CD14-positive monocyte (primary cell): ENCODE data around the gene TJAP1. TPM values are rescaled to one million over a fixed set of nuclear protein-coding genes. Genes with fewer than 3 reads are reported as not detected.
"Not testable (repeated sequence)": the region's sequence is repeated elsewhere in the genome, so short reads cannot be mapped to it uniquely, and the experiment has no call there.

Experiments
- DNase-seq, 3 donors: peaks; one replicate each; pipeline ENCODE4 v3.0.0-alpha.2; 2011 to 2022
- H2AFZ ChIP-seq: 2 replicates; pipeline ENCODE4 v1.6.0; 2012; ENCODE audit warnings: mild to moderate bottlenecking, low read depth, low read length, inconsistent platforms; ENCODE audit not compliant: insufficient read depth, poor library complexity, severe bottlenecking
- H3K27ac ChIP-seq, 2 donors: 1 replicate in 1 of 2; 2 replicates in 1 of 2; pipeline ENCODE4 v1.5.1; 2012 to 2013; ENCODE audit warnings: low read length in 2 of 2, control low read depth in 1 of 2, inconsistent platforms in 1 of 2, low read depth in 1 of 2, mild to moderate bottlenecking in 1 of 2
- H3K27me3 ChIP-seq, 2 donors: one replicate each; pipeline versions ENCODE4 v1.6.0 to v1.6.1; 2011 to 2013; ENCODE audit warnings: low read length in 2 of 2; ENCODE audit not compliant: control insufficient read depth in 2 of 2, insufficient read depth in 2 of 2
- H3K36me3 ChIP-seq, 2 donors: replicated peaks in 1 of 2; 1 replicate in 1 of 2; 2 replicates in 1 of 2; pipeline versions ENCODE4 v1.5.1 to v1.6.1; 2012 to 2013; ENCODE audit warnings: low read length in 2 of 2, control low read depth in 1 of 2, inconsistent platforms in 1 of 2, mild to moderate bottlenecking in 1 of 2; ENCODE audit not compliant: insufficient read depth in 2 of 2, control insufficient read depth in 1 of 2
- H3K4me1 ChIP-seq, 2 donors: 1 replicate in 1 of 2; 2 replicates in 1 of 2; pipeline versions ENCODE4 v1.5.1 to v1.6.1; 2012 to 2013; ENCODE audit warnings: low read length in 2 of 2, control low read depth in 1 of 2, inconsistent platforms in 1 of 2, mild to moderate bottlenecking in 1 of 2, moderate library complexity in 1 of 2; ENCODE audit not compliant: insufficient read depth in 2 of 2, control insufficient read depth in 1 of 2
- H3K4me2 ChIP-seq: replicated peaks from 2 replicates; pipeline ENCODE3; 2012; ENCODE audit warnings: low read length, moderate library complexity, mild to moderate bottlenecking; ENCODE audit not compliant: poor library complexity, severe bottlenecking; ENCODE audit errors: extremely low read depth
- H3K4me3 ChIP-seq, 3 experiments: fragments of 200-600 bp in 1 of 3; sonication (generic) in 1 of 3; replicated peaks in 1 of 3; 1 replicate in 2 of 3; 2 replicates in 1 of 3; pipeline ENCODE4 v1.5.1; 2011 to 2013; ENCODE audit warnings: low read length in 3 of 3, mild to moderate bottlenecking in 3 of 3, control low read depth in 2 of 3, low read depth in 2 of 3, inconsistent platforms in 1 of 3, moderate library complexity in 1 of 3
- H3K79me2 ChIP-seq: 2 replicates; pipeline ENCODE4 v1.6.0; 2012; ENCODE audit warnings: mild to moderate bottlenecking, control low read depth, inconsistent platforms, low read length, moderate library complexity; ENCODE audit not compliant: insufficient read depth
- H3K9ac ChIP-seq: 2 replicates; pipeline ENCODE4 v1.6.0; 2017; ENCODE audit warnings: low read length, mild to moderate bottlenecking; ENCODE audit not compliant: insufficient read depth, poor library complexity, severe bottlenecking
- H3K9me3 ChIP-seq, 2 donors: replicated peaks in 1 of 2; 1 replicate in 1 of 2; 2 replicates in 1 of 2; pipeline versions ENCODE4 v1.5.1 to v1.6.1; 2012 to 2013; ENCODE audit warnings: low read length in 2 of 2, control low read depth in 1 of 2; ENCODE audit not compliant: control insufficient read depth in 1 of 2, insufficient read depth in 1 of 2
- H4K20me1 ChIP-seq: 2 replicates; pipeline ENCODE4 v1.6.0; 2012; ENCODE audit warnings: mild to moderate bottlenecking, low read length, control low read depth, moderate library complexity; ENCODE audit not compliant: insufficient read depth
- H3K27ac Mint-ChIP-seq, 7 donors: one replicate each; pipeline ENCODE4 v1.8.0; 2020; ENCODE audit warnings: mild to moderate bottlenecking in 7 of 7, mixed read lengths in 7 of 7, moderate library complexity in 6 of 7, inconsistent platforms in 2 of 7
- H3K27me3 Mint-ChIP-seq, 3 donors: one replicate each; pipeline ENCODE4 v1.8.0; 2021 to 2022; ENCODE audit warnings: low read depth in 3 of 3, mild to moderate bottlenecking in 3 of 3, mixed read lengths in 3 of 3, moderate library complexity in 3 of 3, inconsistent platforms in 1 of 3
- H3K36me3 Mint-ChIP-seq, 2 donors: one replicate each; pipeline ENCODE4 v1.8.0; 2020; ENCODE audit warnings: mixed read lengths in 2 of 2, inconsistent platforms in 1 of 2, mild to moderate bottlenecking in 1 of 2
- H3K4me1 Mint-ChIP-seq: one replicate; pipeline ENCODE4 v1.8.0; 2020; ENCODE audit warnings: mild to moderate bottlenecking, mixed read lengths
- H3K4me3 Mint-ChIP-seq, 2 donors: one replicate each; pipeline ENCODE4 v1.8.0; 2020; ENCODE audit warnings: mild to moderate bottlenecking in 2 of 2, mixed read lengths in 2 of 2, moderate library complexity in 1 of 2
- H3K9me3 Mint-ChIP-seq, 7 donors: one replicate each; pipeline ENCODE4 v1.8.0; 2020 to 2022; ENCODE audit warnings: mixed read lengths in 7 of 7, mild to moderate bottlenecking in 6 of 7, moderate library complexity in 6 of 7, inconsistent platforms in 2 of 7
- WGBS: methylation state at CpG from one replicate; pipeline ENCODE4 v1.1.5; 2013; ENCODE audit warnings: missing lambda C conversion rate; ENCODE audit not compliant: insufficient coverage; 5-methylcytosine and 5-hydroxymethylcytosine counted together
- intact Hi-C, 2 donors: fragments of 100-400 bp; cut with micrococcal nuclease; formaldehyde crosslinking; loops; one replicate each; pipeline versions ENCODE4 v1.15.0 to v1.15.1; 2023
- polyA plus RNA-seq, 3 donors: library from polyadenylated mRNA; depleted of rRNA in 1 of 3; unstranded in 2 of 3; stranded (reverse) in 1 of 3; fragments of 300-500 nt in 2 of 3; fragments of >200 nt in 1 of 3; fragmentation: Illumina TruSeq in 2 of 3; gene quantifications; 1 replicate in 2 of 3; 2 replicates in 1 of 3; pipeline ENCODE4 v1.2.3, GENCODE V29; 2012 to 2021
- TF ChIP-seq, protein P1 (sequence below): fragments of 200-600 bp; IDR thresholded peaks from one replicate; pipeline ENCODE4 v1.8.0; 2022; ENCODE audit warnings: antibody characterized with exemption, mild to moderate bottlenecking

TJAP1 gene
- polyA plus RNA-seq, 3 donors = 3.2 to 43.4 (median 3.2) TPM

- Mint-ChIP-seq H3K4me1 (peaks cover 8% of the 10 kb centered on the region), H3K27ac (no peak overlapping the region), H3K36me3 (peaks cover 53 to 57% of the 10 kb centered on the region in 2 donors), H3K9me3 (no peaks in the 10 kb centered on the region), H3K4me3 (no peak overlapping the region), H3K27me3 (peaks cover 0 to 4% (median 0%) of the 10 kb centered on the region in 3 donors)
- no peak for DNase-seq
- no peak overlapping the region for H3K9ac ChIP-seq
- no peak overlapping the region for H3K27ac ChIP-seq
- WGBS = 100% methylated on average over 1 of the region's 6 CpGs
- H4K20me1 ChIP-seq = peaks cover 29% of the 10 kb centered on the region
- H3K36me3 ChIP-seq = peaks cover 48 to 84% of the 10 kb centered on the region in 2 donors
- no peaks in the 10 kb centered on the region for H3K27me3 ChIP-seq
- intact Hi-C loops = no loop called here
- no peaks in the 10 kb centered on the region for H3K9me3 ChIP-seq
- no peak overlapping the region for H3K4me3 ChIP-seq
- no peaks in the 10 kb centered on the region for H3K79me2 ChIP-seq
- no peak overlapping the region for H3K4me2 ChIP-seq
- H2AFZ ChIP-seq = no peak overlapping the region
- no peaks in the 10 kb centered on the region for H3K4me1 ChIP-seq
- TF ChIP-seq, protein P1, sequence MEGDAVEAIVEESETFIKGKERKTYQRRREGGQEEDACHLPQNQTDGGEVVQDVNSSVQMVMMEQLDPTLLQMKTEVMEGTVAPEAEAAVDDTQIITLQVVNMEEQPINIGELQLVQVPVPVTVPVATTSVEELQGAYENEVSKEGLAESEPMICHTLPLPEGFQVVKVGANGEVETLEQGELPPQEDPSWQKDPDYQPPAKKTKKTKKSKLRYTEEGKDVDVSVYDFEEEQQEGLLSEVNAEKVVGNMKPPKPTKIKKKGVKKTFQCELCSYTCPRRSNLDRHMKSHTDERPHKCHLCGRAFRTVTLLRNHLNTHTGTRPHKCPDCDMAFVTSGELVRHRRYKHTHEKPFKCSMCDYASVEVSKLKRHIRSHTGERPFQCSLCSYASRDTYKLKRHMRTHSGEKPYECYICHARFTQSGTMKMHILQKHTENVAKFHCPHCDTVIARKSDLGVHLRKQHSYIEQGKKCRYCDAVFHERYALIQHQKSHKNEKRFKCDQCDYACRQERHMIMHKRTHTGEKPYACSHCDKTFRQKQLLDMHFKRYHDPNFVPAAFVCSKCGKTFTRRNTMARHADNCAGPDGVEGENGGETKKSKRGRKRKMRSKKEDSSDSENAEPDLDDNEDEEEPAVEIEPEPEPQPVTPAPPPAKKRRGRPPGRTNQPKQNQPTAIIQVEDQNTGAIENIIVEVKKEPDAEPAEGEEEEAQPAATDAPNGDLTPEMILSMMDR = no peak
Measured at GRCh38 chr6:43497129-43497396, 19.7 kb downstream of the TJAP1 start.

- peak overlapping the region in 1 of 7 donors; percentile 48 for H3K27ac Mint-ChIP-seq
- DNase-seq = no peak
Measured at GRCh38 chr6:43497689-43498088, 20.3 kb downstream of the TJAP1 start.

GRCh38 chr6:43498291-43498690 lies 20.9 kb downstream of the TJAP1 start:
- intact Hi-C loops, H3K4me1 ChIP-seq, H3K27ac ChIP-seq, H3K4me3 Mint-ChIP-seq, H3K27ac Mint-ChIP-seq, H3K4me3 ChIP-seq, H3K27me3 Mint-ChIP-seq, H3K4me1 Mint-ChIP-seq, H3K9me3 ChIP-seq, H3K4me2 ChIP-seq, H2AFZ ChIP-seq, DNase-seq, H3K79me2 ChIP-seq, H3K9me3 Mint-ChIP-seq, H3K9ac ChIP-seq, H3K27me3 ChIP-seq: not testable (repeated sequence)
- H4K20me1 ChIP-seq = peaks cover 19% of the 10 kb centered on the region
- 100% methylated on average over 5 of the region's 5 CpGs for WGBS
- peaks cover 61 to 85% of the 10 kb centered on the region in 2 donors for H3K36me3 ChIP-seq
- peaks cover 64 to 65% of the 10 kb centered on the region in 2 donors for H3K36me3 Mint-ChIP-seq

More at GRCh38 chr6:43497689-43498088, 20.3 kb downstream of the TJAP1 start:
- Mint-ChIP-seq H3K27me3 (peaks cover 0 to 4% (median 0%) of the 10 kb centered on the region in 3 donors), H3K9me3 (no peaks in the 10 kb centered on the region), H3K4me1 (peaks cover 8% of the 10 kb centered on the region), H3K36me3 (peaks cover 58 to 60% of the 10 kb centered on the region in 2 donors), H3K4me3 (no peak overlapping the region)
- H4K20me1 ChIP-seq = peaks cover 23% of the 10 kb centered on the region
- H3K9ac ChIP-seq = no peak overlapping the region
- WGBS = 98% methylated on average over 9 of the region's 12 CpGs
- no peak overlapping the region for H3K4me2 ChIP-seq
- no peaks in the 10 kb centered on the region for H3K4me1 ChIP-seq
- H2AFZ ChIP-seq = no peak overlapping the region
- no peaks in the 10 kb centered on the region for H3K9me3 ChIP-seq
- intact Hi-C loops = no loop called here
- H3K36me3 ChIP-seq = peaks cover 55 to 84% of the 10 kb centered on the region in 2 donors
- TF ChIP-seq, protein P1 = no peak
- H3K4me3 ChIP-seq = no peak overlapping the region
- no peaks in the 10 kb centered on the region for H3K79me2 ChIP-seq
- no peaks in the 10 kb centered on the region for H3K27me3 ChIP-seq
- H3K27ac ChIP-seq = no peak overlapping the region
